GM18951 (cell line): ENCODE results near the gene LAMA1.

Experiments used
- POLR2A ChIP-seq: IDR thresholded peaks from 4 replicates; pipeline ENCODE4 v1.6.1; 2011; ENCODE audit warnings: mild to moderate bottlenecking; ENCODE audit not compliant: insufficient read length, insufficient read depth; ENCODE audit errors: extremely low read depth
- in situ Hi-C: fragments of 300-500 bp; cut with MboI; formaldehyde crosslinking; loops from one replicate; pipeline ENCODE4 v1.12.0; 2022; ENCODE audit warnings: low sequenced_read_pairs, mixed read lengths, inconsistent platforms; ENCODE audit not compliant: unreplicated experiment

Gene LAMA1

GRCh38 chr18:7062236-7062635 lies 55.4 kb downstream of the LAMA1 start:
- in situ Hi-C loops, result no loop called here
- TF ChIP-seq POLR2A, result no peak

- no peak for TF ChIP-seq POLR2A
- in situ Hi-C loops, result no loop called here
These were observed 58.3 kb downstream of the LAMA1 start for GRCh38 chr18:7059276-7059675.

GRCh38 chr18:7056026-7056425 lies 61.6 kb downstream of the LAMA1 start:
- no peak for TF ChIP-seq POLR2A
- in situ Hi-C loops, result no loop called here

- TF ChIP-seq POLR2A, result no peak
- in situ Hi-C loops, result no loop called here
These were observed 67.6 kb downstream of the LAMA1 start for GRCh38 chr18:7049951-7050350.

GRCh38 chr18:7048081-7048480 lies 69.5 kb downstream of the LAMA1 start:
- in situ Hi-C loops, result no loop called here
- TF ChIP-seq POLR2A, result no peak

GRCh38 chr18:7047336-7047735 lies 70.3 kb downstream of the LAMA1 start:
- in situ Hi-C loops, result no loop called here
- no peak for TF ChIP-seq POLR2A

GRCh38 chr18:7038330-7038851 lies 79.2 kb downstream of the LAMA1 start:
- TF ChIP-seq POLR2A, result no peak
- in situ Hi-C loops, result no loop called here

GRCh38 chr18:7037470-7037869 lies 80.1 kb downstream of the LAMA1 start:
- in situ Hi-C loops, result no loop called here
- no peak for TF ChIP-seq POLR2A

- in situ Hi-C loops, result no loop called here
- TF ChIP-seq POLR2A, result no peak
These were observed 81.8 kb downstream of the LAMA1 start for GRCh38 chr18:7035807-7036206.

GRCh38 chr18:7034924-7035323 lies 82.7 kb downstream of the LAMA1 start:
- in situ Hi-C loops, result no loop called here
- TF ChIP-seq POLR2A, result no peak

- in situ Hi-C loops, result no loop called here
- no peak for TF ChIP-seq POLR2A
These were observed 85.1 kb downstream of the LAMA1 start for GRCh38 chr18:7032537-7032936.

- in situ Hi-C loops, result no loop called here
- no peak for TF ChIP-seq POLR2A
These were observed 89.0 kb downstream of the LAMA1 start for GRCh38 chr18:7028625-7029024.

- in situ Hi-C loops, result no loop called here
- TF ChIP-seq POLR2A, result no peak
These were observed 92.4 kb downstream of the LAMA1 start for GRCh38 chr18:7025194-7025593.

GRCh38 chr18:7023581-7023980 lies 94.0 kb downstream of the LAMA1 start:
- no peak for TF ChIP-seq POLR2A
- in situ Hi-C loops, result no loop called here

GRCh38 chr18:7023063-7023580 lies 94.5 kb downstream of the LAMA1 start:
- in situ Hi-C loops, result no loop called here

More at GRCh38 chr18:7023063-7023580, 94.5 kb downstream of the LAMA1 start:
- TF ChIP-seq POLR2A, result no peak
